WI38 (cell line): ENCODE measurements around the gene XYLT1.

Source experiments
- H3K4me3 ChIP-seq: 2 replicates; pipeline ENCODE4 v1.5.1; 2011; ENCODE audit warnings: low read depth, mild to moderate bottlenecking, control low read depth, low read length
- TF ChIP-seq, protein P1 (sequence below): IDR thresholded peaks from 2 replicates; pipeline ENCODE4 v1.5.1; 2012; ENCODE audit warnings: low read depth, mild to moderate bottlenecking, control low read depth, low read length

The XYLT1 gene

DNA sequence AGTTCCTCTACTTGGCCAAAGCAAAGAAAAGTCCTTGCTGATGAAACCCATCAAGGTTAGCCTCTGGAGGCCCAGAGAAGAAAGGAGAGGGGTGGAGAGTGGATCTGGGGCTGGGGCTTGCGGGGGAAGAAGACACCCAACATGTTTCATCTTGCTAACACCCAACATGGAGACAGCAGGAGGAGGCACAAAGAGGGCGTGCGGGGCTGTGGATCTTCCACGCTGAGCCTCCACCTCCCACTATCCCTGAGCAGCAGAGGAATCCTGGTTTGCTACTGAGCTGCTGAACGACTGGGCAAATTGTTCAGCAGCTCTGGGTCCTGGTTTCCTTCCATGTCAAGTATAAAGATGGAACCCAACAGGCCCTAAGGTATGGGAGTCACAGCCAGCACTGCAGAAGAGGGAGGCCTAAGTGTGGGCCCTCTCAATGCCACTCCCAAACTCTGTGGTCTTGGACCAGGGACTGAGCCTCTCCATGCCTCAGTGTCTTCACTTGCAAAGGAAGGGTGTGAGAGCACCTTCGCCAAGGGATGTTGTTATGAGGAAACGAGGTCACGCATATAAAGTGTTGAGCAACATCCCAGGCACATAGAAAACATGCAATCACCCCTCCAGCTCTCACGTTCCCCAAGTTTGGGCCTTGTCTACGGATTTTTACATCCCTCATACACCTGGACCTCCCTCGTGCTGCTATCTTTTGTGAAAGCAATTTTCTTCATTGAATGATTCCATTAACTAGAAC is 122.5 kb downstream of the XYLT1 start:
- TF ChIP-seq, protein P1, sequence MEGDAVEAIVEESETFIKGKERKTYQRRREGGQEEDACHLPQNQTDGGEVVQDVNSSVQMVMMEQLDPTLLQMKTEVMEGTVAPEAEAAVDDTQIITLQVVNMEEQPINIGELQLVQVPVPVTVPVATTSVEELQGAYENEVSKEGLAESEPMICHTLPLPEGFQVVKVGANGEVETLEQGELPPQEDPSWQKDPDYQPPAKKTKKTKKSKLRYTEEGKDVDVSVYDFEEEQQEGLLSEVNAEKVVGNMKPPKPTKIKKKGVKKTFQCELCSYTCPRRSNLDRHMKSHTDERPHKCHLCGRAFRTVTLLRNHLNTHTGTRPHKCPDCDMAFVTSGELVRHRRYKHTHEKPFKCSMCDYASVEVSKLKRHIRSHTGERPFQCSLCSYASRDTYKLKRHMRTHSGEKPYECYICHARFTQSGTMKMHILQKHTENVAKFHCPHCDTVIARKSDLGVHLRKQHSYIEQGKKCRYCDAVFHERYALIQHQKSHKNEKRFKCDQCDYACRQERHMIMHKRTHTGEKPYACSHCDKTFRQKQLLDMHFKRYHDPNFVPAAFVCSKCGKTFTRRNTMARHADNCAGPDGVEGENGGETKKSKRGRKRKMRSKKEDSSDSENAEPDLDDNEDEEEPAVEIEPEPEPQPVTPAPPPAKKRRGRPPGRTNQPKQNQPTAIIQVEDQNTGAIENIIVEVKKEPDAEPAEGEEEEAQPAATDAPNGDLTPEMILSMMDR, result no peak
- H3K4me3 ChIP-seq, result no peak overlapping the region

DNA sequence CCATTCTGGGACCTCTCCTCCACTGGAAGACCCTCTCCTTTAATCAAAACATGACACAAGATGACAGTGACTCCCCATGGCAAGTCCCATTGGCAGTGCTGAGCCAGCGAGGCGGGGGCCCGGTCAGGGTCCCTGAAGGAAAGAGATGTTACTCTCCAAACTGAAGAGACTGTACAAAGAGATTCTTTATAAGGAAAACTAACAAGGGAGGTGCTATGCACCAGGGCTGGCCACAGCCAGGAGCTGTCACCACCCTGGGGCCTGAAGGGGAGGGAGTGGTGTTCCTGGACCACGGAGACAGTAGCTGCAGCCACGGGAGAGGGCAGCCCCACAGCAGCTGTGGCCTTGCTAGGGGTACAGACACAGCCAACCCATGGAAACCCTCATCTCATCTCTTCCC is 123.1 kb downstream of the XYLT1 start:
- no peak overlapping the region for H3K4me3 ChIP-seq
- TF ChIP-seq, protein P1, result no peak

DNA sequence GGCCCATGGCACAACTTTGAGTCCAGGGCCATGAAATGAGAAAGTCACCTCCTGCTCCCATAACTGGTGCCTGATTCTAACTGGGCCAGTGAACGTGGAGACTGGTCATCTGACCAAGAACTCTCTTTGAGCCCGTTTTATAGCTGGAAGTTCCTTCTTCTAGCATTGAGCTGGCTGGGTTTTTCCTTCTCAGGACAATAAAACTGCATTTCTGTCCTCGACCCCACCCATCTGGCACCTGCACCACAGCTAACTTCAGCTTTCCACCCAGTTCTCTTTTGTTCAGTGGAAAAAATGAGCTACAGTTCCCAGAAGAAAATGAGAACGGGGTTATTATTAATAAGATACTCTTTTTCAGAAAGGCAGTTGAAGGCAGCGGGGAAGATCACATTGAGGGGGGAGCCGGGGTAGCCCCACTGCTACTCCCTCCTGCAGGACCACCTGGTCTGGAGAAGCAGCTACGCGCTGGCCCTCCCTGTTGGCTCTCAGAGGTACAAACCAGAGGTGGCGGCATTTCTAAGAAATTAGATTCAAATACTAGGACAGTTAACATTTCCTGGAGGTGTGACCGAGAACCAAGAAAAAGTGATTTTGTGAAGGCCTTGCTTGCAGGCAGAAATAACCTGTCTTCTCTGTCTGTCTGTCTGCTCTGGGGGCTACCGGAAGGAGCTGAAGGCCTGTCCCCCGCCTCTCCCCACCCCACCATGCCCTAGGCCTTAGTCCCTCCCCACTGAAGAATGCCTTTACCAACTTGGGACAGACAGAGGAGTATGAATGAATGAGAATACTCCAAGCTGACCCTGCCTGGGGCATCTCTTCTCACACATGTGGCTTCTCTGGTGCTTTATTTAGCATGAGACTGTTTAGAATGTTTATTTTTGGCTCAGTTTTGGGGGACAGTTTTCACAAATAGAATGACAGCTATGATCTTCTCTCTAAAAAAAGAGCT is 123.9 kb downstream of the XYLT1 start:
- TF ChIP-seq, protein P1, result no peak
- no peak overlapping the region for H3K4me3 ChIP-seq

DNA sequence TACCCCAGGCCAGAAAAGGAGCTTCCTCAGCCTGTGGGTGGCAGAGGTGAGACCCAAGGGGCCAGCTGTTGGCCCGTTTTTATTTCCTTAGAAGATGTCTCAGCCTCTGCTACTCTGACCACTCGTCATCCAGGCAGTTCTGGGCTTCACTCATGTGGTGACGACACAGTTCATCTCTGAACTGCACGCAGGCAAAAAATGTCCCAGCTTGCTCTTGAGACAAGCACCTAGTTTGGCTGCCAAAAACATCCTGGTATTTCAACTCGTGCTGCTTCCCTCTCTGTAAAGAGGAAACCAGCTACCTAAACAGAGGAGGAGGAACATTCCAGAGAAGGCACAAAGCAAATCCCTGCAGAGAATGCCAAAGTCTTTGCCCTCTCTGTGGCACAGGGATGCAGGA is 125.7 kb downstream of the XYLT1 start:
- H3K4me3 ChIP-seq, result no peak overlapping the region
- TF ChIP-seq, protein P1, result no peak

DNA sequence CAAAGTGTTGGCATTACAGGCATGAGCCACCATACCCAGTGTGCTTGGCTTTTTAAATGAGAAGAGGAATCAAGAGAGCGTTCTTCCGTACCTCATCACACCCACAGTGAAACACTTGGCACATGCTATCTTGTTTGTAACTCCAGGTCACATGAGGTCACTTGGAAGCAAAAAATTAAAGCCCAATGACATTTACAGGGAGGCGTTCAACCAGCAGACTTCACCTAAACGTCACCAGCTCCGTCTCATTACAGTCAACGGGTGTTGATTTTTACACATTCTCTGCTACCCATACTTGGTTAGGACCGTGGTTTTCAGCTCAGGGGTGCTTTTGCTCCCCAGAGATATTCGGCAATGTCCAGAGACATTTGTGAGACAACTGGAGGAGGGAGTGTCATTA is 127.0 kb downstream of the XYLT1 start:
- H3K4me3 ChIP-seq, result no peak overlapping the region
- TF ChIP-seq, protein P1, result no peak

DNA sequence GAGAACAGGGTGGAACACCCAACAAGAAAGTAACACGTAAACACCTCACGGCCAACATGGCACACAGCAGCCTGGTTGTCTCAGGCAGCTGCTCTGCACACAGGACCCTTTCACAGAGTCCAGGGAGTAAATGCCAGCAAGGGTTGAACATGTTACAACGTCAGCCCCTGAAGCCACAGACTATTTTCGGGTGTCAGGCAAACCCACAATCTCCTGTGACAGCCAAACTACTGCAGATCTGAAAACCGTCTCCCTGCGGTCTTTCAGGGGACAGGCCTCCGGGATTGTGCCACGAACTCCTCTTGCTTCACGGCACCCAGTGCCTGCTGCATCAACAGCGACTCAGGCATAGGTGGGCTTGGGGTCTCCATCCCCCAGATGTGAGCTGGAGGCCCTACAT is 127.7 kb downstream of the XYLT1 start:
- no peak overlapping the region for H3K4me3 ChIP-seq
- TF ChIP-seq, protein P1, result no peak

DNA sequence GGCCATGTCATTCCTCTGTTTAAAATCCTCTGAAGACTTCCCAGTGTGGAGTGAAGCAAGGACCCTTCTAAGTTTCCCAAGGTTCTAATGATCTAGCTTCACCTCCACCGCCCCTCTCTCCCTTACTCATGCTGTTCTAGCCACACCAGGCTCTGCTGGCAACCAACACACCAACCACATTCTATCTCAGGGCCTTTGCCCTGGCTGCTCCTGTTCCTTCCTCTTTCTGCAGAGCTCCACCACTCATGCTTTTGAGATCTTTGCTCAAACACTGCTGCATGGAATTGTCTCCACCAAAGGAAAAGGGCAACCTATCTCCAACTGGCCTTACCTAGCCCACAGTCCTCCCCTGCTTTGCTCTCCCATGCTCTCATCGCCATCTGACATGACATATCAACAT is 128.7 kb downstream of the XYLT1 start:
- TF ChIP-seq, protein P1, result no peak
- H3K4me3 ChIP-seq, result no peak overlapping the region
